NB4 (cell line): Measurements from ENCODE around the gene CASQ2.

Experiments
- MYC ChIP-seq: IDR thresholded peaks from 2 replicates; pipeline ENCODE4 v1.6.1; 2011; ENCODE audit warnings: low read depth, low read length
- POLR2A ChIP-seq: IDR thresholded peaks from 2 replicates; pipeline ENCODE4 v1.6.1; 2011; ENCODE audit warnings: mild to moderate bottlenecking; ENCODE audit not compliant: insufficient read length; ENCODE audit errors: extremely low read depth
- TF ChIP-seq, protein P1 (sequence below): IDR thresholded peaks from one replicate; pipeline ENCODE4 v1.5.1; 2012; ENCODE audit warnings: low read depth, low read length
- TF ChIP-seq, protein P2 (sequence below): IDR thresholded peaks from 2 replicates; pipeline ENCODE4 v1.6.1; 2011; ENCODE audit warnings: low read depth, low read length

GRCh38 chr1:115668579-115668978 lies 99.9 kb downstream of the CASQ2 start:
- TF ChIP-seq, protein P1, sequence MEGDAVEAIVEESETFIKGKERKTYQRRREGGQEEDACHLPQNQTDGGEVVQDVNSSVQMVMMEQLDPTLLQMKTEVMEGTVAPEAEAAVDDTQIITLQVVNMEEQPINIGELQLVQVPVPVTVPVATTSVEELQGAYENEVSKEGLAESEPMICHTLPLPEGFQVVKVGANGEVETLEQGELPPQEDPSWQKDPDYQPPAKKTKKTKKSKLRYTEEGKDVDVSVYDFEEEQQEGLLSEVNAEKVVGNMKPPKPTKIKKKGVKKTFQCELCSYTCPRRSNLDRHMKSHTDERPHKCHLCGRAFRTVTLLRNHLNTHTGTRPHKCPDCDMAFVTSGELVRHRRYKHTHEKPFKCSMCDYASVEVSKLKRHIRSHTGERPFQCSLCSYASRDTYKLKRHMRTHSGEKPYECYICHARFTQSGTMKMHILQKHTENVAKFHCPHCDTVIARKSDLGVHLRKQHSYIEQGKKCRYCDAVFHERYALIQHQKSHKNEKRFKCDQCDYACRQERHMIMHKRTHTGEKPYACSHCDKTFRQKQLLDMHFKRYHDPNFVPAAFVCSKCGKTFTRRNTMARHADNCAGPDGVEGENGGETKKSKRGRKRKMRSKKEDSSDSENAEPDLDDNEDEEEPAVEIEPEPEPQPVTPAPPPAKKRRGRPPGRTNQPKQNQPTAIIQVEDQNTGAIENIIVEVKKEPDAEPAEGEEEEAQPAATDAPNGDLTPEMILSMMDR, result no peak
- no peak for TF ChIP-seq MYC
- TF ChIP-seq POLR2A, result no peak
- TF ChIP-seq, protein P2, sequence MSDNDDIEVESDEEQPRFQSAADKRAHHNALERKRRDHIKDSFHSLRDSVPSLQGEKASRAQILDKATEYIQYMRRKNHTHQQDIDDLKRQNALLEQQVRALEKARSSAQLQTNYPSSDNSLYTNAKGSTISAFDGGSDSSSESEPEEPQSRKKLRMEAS, result no peak
